OCI-LY1 (cell line): ENCODE data around the gene HORMAD2.
"Not testable (repeated sequence)": the region's sequence is repeated elsewhere in the genome, so short reads cannot be mapped to it uniquely, and the experiment has no call there.

ENCODE experiments used
- H2AFZ ChIP-seq: fragments of 200-600 bp; sonication (generic), shearing (Covaris generic); 2 replicates; pipeline ENCODE4 v1.6.0; 2014; ENCODE audit warnings: antibody characterized with exemption, mild to moderate bottlenecking, low read length
- H3F3A ChIP-seq: fragments of 200-600 bp; sonication (generic), shearing (Covaris generic); 2 replicates; pipeline ENCODE4 v1.6.0; 2014; ENCODE audit warnings: mild to moderate bottlenecking, antibody characterized with exemption, low read length, moderate library complexity; ENCODE audit not compliant: insufficient read depth
- H3K27ac ChIP-seq: fragments of 200-600 bp; sonication (generic); 2 replicates; pipeline ENCODE4 v1.5.1; 2014; ENCODE audit warnings: low read length, mixed run types, mild to moderate bottlenecking, low read depth; ENCODE audit not compliant: poor library complexity, severe bottlenecking
- H3K27me3 ChIP-seq: fragments of 200-600 bp; sonication (generic); 2 replicates; pipeline ENCODE4 v1.6.0; 2014; ENCODE audit warnings: antibody characterized with exemption, mild to moderate bottlenecking, low read length, moderate library complexity; ENCODE audit not compliant: insufficient read depth
- H3K36me3 ChIP-seq: fragments of 200-600 bp; sonication (generic); 2 replicates; pipeline ENCODE4 v1.6.1; 2014; ENCODE audit warnings: mild to moderate bottlenecking, antibody characterized with exemption, low read length, moderate library complexity, mixed read lengths; ENCODE audit not compliant: insufficient read depth
- H3K4me1 ChIP-seq: fragments of 200-600 bp; sonication (generic); 2 replicates; pipeline ENCODE4 v1.5.1; 2014; ENCODE audit warnings: mild to moderate bottlenecking, low read length, moderate library complexity; ENCODE audit not compliant: insufficient read depth, severe bottlenecking
- H3K4me2 ChIP-seq: fragments of 200-600 bp; sonication (generic), shearing (Covaris generic); 2 replicates; pipeline ENCODE4 v1.6.1; 2014; ENCODE audit warnings: low read length
- H3K4me3 ChIP-seq: fragments of 200-600 bp; sonication (generic); 2 replicates; pipeline ENCODE4 v1.5.1; 2014; ENCODE audit warnings: low read length, low read depth, mild to moderate bottlenecking, mixed read lengths; ENCODE audit not compliant: poor library complexity, severe bottlenecking
- H3K79me2 ChIP-seq: fragments of 200-600 bp; shearing (Covaris generic); 2 replicates; pipeline ENCODE4 v1.6.1; 2016; ENCODE audit warnings: mixed run types, low read length, mixed read lengths; ENCODE audit not compliant: insufficient read depth
- H3K9ac ChIP-seq: fragments of 200-600 bp; sonication (generic), shearing (Covaris generic); 2 replicates; pipeline ENCODE4 v1.6.1; 2014; ENCODE audit warnings: mild to moderate bottlenecking, low read length, mixed read lengths
- H3K9me2 ChIP-seq: fragments of 200-600 bp; sonication (generic), shearing (Covaris generic); 2 replicates; pipeline ENCODE4 v1.6.1; 2014; ENCODE audit warnings: low read depth, mild to moderate bottlenecking, low read length, mixed read lengths
- H3K9me3 ChIP-seq: fragments of 200-600 bp; shearing (Covaris generic); 2 replicates; pipeline ENCODE4 v1.6.1; 2014; ENCODE audit warnings: low read length, mixed read lengths
- H4K20me1 ChIP-seq: fragments of 200-600 bp; sonication (generic), shearing (Covaris generic); 2 replicates; pipeline ENCODE4 v1.6.0; 2016; ENCODE audit warnings: mild to moderate bottlenecking, low read length; ENCODE audit not compliant: insufficient read depth
- CTCF ChIP-seq: fragments of 200-600 bp; sonication (generic), shearing (Covaris generic); IDR thresholded peaks from 2 replicates; pipeline ENCODE4 v1.5.1; 2017; ENCODE audit warnings: mild to moderate bottlenecking, antibody characterized with exemption, low read length, moderate library complexity, mixed read lengths
- EZH2 ChIP-seq: fragments of 200-600 bp; sonication (generic), shearing (Covaris generic); IDR thresholded peaks from 2 replicates; pipeline ENCODE4 v1.8.0; 2017; ENCODE audit warnings: borderline replicate concordance, mixed run types, mild to moderate bottlenecking, antibody characterized with exemption, low read length, moderate library complexity, mixed read lengths

HORMAD2 gene

GRCh38 chr22:30212363-30212995 lies 132.2 kb downstream of the HORMAD2 start:
- no peaks in the 10 kb centered on the region for H3K79me2 ChIP-seq
- no peaks in the 10 kb centered on the region for H3K9me3 ChIP-seq
- no peaks in the 10 kb centered on the region for H3K4me1 ChIP-seq
- TF ChIP-seq EZH2, result no peak
- no peak for TF ChIP-seq CTCF
- no peaks in the 10 kb centered on the region for H3F3A ChIP-seq
- H3K4me3 ChIP-seq, result no peak overlapping the region
- H3K27me3 ChIP-seq, result no peaks in the 10 kb centered on the region
- H3K9ac ChIP-seq, result no peak overlapping the region
- H3K4me2 ChIP-seq, result no peak overlapping the region
- H3K27ac ChIP-seq, result no peak overlapping the region
- no peaks in the 10 kb centered on the region for H3K36me3 ChIP-seq
- H4K20me1 ChIP-seq, result no peaks in the 10 kb centered on the region
- no peak overlapping the region for H2AFZ ChIP-seq
- no peaks in the 10 kb centered on the region for H3K9me2 ChIP-seq

GRCh38 chr22:30212996-30213441 lies 132.8 kb downstream of the HORMAD2 start:
- H3K4me1 ChIP-seq, result no peaks in the 10 kb centered on the region
- no peaks in the 10 kb centered on the region for H3K9me3 ChIP-seq
- H3K9me2 ChIP-seq, result no peaks in the 10 kb centered on the region
- no peak overlapping the region for H3K4me3 ChIP-seq
- H4K20me1 ChIP-seq, result no peaks in the 10 kb centered on the region
- no peaks in the 10 kb centered on the region for H3K79me2 ChIP-seq
- no peaks in the 10 kb centered on the region for H3K27me3 ChIP-seq
- no peak overlapping the region for H2AFZ ChIP-seq
- no peak overlapping the region for H3K9ac ChIP-seq
- H3F3A ChIP-seq, result no peaks in the 10 kb centered on the region
- no peak overlapping the region for H3K27ac ChIP-seq
- TF ChIP-seq CTCF (no peak), EZH2 (no peak)
- H3K36me3 ChIP-seq, result no peaks in the 10 kb centered on the region
- no peak overlapping the region for H3K4me2 ChIP-seq

GRCh38 chr22:30214703-30215407 lies 134.6 kb downstream of the HORMAD2 start:
- Histone ChIP-seq H3K4me1 (no peaks in the 10 kb centered on the region), H2AFZ (no peak overlapping the region), H3K9me2 (no peaks in the 10 kb centered on the region), H3K36me3 (no peaks in the 10 kb centered on the region), H3K9ac (no peak overlapping the region), H3K9me3 (no peaks in the 10 kb centered on the region), H4K20me1 (no peaks in the 10 kb centered on the region), H3K27me3 (no peaks in the 10 kb centered on the region), H3K4me2 (no peak overlapping the region), H3K79me2 (no peaks in the 10 kb centered on the region), H3F3A (no peaks in the 10 kb centered on the region), H3K27ac (no peak overlapping the region), H3K4me3 (no peak overlapping the region)
- TF ChIP-seq EZH2 (no peak), CTCF (no peak)

- H3K79me2 ChIP-seq, H3K27me3 ChIP-seq, H3K4me1 ChIP-seq, H3K27ac ChIP-seq, H3K9me2 ChIP-seq, H2AFZ ChIP-seq, H4K20me1 ChIP-seq, H3K4me3 ChIP-seq, H3K9me3 ChIP-seq, H3K9ac ChIP-seq, H3F3A ChIP-seq, H3K36me3 ChIP-seq, H3K4me2 ChIP-seq: not testable (repeated sequence)
These were observed 136.0 kb downstream of the HORMAD2 start for GRCh38 chr22:30216272-30216671.
